SK-N-SH (cell line): ENCODE data around the gene KISS1R. TPM values are rescaled to one million over a fixed set of nuclear protein-coding genes. Genes with fewer than 3 reads are reported as not detected.
A peak's percentile ranks its signal among the peaks of the same experiment; 100 is the strongest.

Experiments
- CTCF ChIA-PET: fragments of 300-600, 350-600 bp; formaldehyde crosslinking; extraction: SDS; loops from one replicate; lab custom pipeline; 2021; lab: Yijun Ruan, JAX
- POLR2A ChIA-PET: fragments of 350-600 bp; sonication (Branson Sonifier 250); formaldehyde crosslinking; extraction: SDS; loops from one replicate; lab custom pipeline; 2020; ENCODE audit warnings: antibody characterized with exemption, inconsistent platforms; lab: Yijun Ruan, JAX
- DNase-seq: peaks from one replicate; pipeline ENCODE4 v3.0.0; 2012
- H2AFZ ChIP-seq: fragments of 200-600 bp; sonication (generic); 2 replicates; pipeline ENCODE4 v1.8.1; 2016; ENCODE audit warnings: antibody characterized with exemption, mild to moderate bottlenecking, low read depth
- H3F3A ChIP-seq: fragments of 200-600 bp; sonication (generic); replicated peaks from 2 replicates; pipeline ENCODE3; 2016; ENCODE audit warnings: antibody characterized with exemption, mild to moderate bottlenecking; ENCODE audit not compliant: insufficient read depth
- H3K27ac ChIP-seq, 2 experiments: fragments of 200-500 bp in 1 of 2; fragments of 200-600 bp in 1 of 2; sonication (Bioruptor generic) in 1 of 2; sonication (generic), shearing (Covaris generic) in 1 of 2; 2 replicates each; pipeline versions ENCODE4 v1.5.1 to v1.6.1; 2014 to 2016; ENCODE audit warnings: low read depth in 2 of 2, inconsistent platforms in 1 of 2, low read length in 1 of 2, mild to moderate bottlenecking in 1 of 2, mixed read lengths in 1 of 2
- H3K27me3 ChIP-seq: fragments of 200-600 bp; sonication (generic), shearing (Covaris generic); 2 replicates; pipeline ENCODE4 v1.6.1; 2016; ENCODE audit warnings: mixed run types; ENCODE audit not compliant: insufficient read depth
- H3K36me3 ChIP-seq, 2 experiments: fragments of 200-500 bp in 1 of 2; fragments of 200-600 bp in 1 of 2; sonication (Bioruptor generic) in 1 of 2; sonication (generic) in 1 of 2; replicated peaks in 1 of 2; 2 replicates each; pipeline versions ENCODE3 to v1.5.1; 2014 to 2016; ENCODE audit warnings: low read length in 1 of 2, mild to moderate bottlenecking in 1 of 2; ENCODE audit not compliant: insufficient read depth in 2 of 2, control insufficient read depth in 1 of 2
- H3K4me1 ChIP-seq, 2 experiments: fragments of 200-500 bp in 1 of 2; fragments of 200-600 bp in 1 of 2; sonication (Bioruptor generic) in 1 of 2; sonication (generic), shearing (Covaris generic) in 1 of 2; 2 replicates each; pipeline versions ENCODE4 v1.5.1 to v1.6.1; 2014 to 2016; ENCODE audit warnings: low read depth in 1 of 2, low read length in 1 of 2, mixed run types in 1 of 2; ENCODE audit not compliant: insufficient read depth in 2 of 2, control insufficient read depth in 1 of 2
- H3K4me2 ChIP-seq: fragments of 200-600 bp; sonication (generic), shearing (Covaris generic); 2 replicates; pipeline ENCODE4 v1.6.1; 2017; ENCODE audit warnings: mixed run types
- H3K4me3 ChIP-seq, 2 experiments: fragments of 200-500 bp in 1 of 2; fragments of 200-600 bp in 1 of 2; sonication (Bioruptor generic) in 1 of 2; sonication (generic), shearing (Covaris generic) in 1 of 2; 2 replicates each; pipeline versions ENCODE4 v1.5.1 to v1.8.1; 2014 to 2016; ENCODE audit warnings: low read depth in 2 of 2, inconsistent platforms in 1 of 2, low read length in 1 of 2, mild to moderate bottlenecking in 1 of 2, mixed read lengths in 1 of 2, moderate library complexity in 1 of 2
- H3K79me2 ChIP-seq: fragments of 200-600 bp; sonication (generic); 2 replicates; pipeline ENCODE4 v1.8.1; 2017; ENCODE audit warnings: mild to moderate bottlenecking; ENCODE audit not compliant: insufficient read depth
- H3K9ac ChIP-seq: fragments of 200-600 bp; sonication (generic); 2 replicates; pipeline ENCODE4 v1.6.1; 2017; ENCODE audit warnings: mixed run types
- H3K9me2 ChIP-seq: fragments of 200-600 bp; sonication (generic); 2 replicates; pipeline ENCODE4 v1.6.1; 2017; ENCODE audit warnings: mixed run types
- H3K9me3 ChIP-seq: fragments of 200-600 bp; sonication (generic); 2 replicates; pipeline ENCODE4 v1.6.1; 2017; ENCODE audit warnings: mixed run types, mild to moderate bottlenecking, moderate library complexity
- H4K20me1 ChIP-seq: fragments of 200-600 bp; sonication (generic); 2 replicates; pipeline ENCODE4 v1.6.1; 2017; ENCODE audit warnings: mild to moderate bottlenecking, mixed run types; ENCODE audit not compliant: insufficient read depth
- FOXJ3 ChIP-seq: sonication (generic); formaldehyde crosslinking; IDR thresholded peaks from 2 replicates; pipeline ENCODE4 v1.5.1; 2020; ENCODE audit warnings: mild to moderate bottlenecking, missing genetic modification reagents
- RAD21 ChIP-seq: IDR thresholded peaks from 2 replicates; pipeline ENCODE4 v1.6.1; 2012; ENCODE audit warnings: mild to moderate bottlenecking, low read length
- SMC3 ChIP-seq: IDR thresholded peaks from 2 replicates; pipeline ENCODE4 v1.6.1; 2012; ENCODE audit warnings: low read depth, low read length, improper control_type of control experiment
- WGBS: methylation state at CpG from one replicate; pipeline ENCODE4 v1.1.6; 2017; ENCODE audit warnings: low lambda C conversion rate; 5-methylcytosine and 5-hydroxymethylcytosine counted together
- polyA plus RNA-seq, 3 experiments: library from polyadenylated mRNA; depleted of rRNA; stranded (reverse); fragments of >200 nt; gene quantifications; 2 replicates each; pipeline ENCODE4 v1.2.3, GENCODE V29; 2012
- TF ChIP-seq, protein P1 (sequence below): fragments of 200-600 bp; sonication (generic); IDR thresholded peaks from 2 replicates; pipeline ENCODE4 v1.6.1; 2017; ENCODE audit warnings: antibody characterized with exemption, mild to moderate bottlenecking, moderate library complexity
- TF ChIP-seq, protein P2 (sequence below): IDR thresholded peaks from 2 replicates; pipeline ENCODE4 v1.4.0; 2012; ENCODE audit warnings: low read depth

KISS1R gene
- polyA plus RNA-seq (2012; rRNA removed) = not detected in 2 replicates
- polyA plus RNA-seq (2012; cell fraction: cytosol; rRNA removed) = 0.03 TPM in 1 of 2 replicates, not detected in the other
- polyA plus RNA-seq (2012; cell fraction: nucleus; rRNA removed) = 0.04 TPM in 1 of 2 replicates, not detected in the other

DNA sequence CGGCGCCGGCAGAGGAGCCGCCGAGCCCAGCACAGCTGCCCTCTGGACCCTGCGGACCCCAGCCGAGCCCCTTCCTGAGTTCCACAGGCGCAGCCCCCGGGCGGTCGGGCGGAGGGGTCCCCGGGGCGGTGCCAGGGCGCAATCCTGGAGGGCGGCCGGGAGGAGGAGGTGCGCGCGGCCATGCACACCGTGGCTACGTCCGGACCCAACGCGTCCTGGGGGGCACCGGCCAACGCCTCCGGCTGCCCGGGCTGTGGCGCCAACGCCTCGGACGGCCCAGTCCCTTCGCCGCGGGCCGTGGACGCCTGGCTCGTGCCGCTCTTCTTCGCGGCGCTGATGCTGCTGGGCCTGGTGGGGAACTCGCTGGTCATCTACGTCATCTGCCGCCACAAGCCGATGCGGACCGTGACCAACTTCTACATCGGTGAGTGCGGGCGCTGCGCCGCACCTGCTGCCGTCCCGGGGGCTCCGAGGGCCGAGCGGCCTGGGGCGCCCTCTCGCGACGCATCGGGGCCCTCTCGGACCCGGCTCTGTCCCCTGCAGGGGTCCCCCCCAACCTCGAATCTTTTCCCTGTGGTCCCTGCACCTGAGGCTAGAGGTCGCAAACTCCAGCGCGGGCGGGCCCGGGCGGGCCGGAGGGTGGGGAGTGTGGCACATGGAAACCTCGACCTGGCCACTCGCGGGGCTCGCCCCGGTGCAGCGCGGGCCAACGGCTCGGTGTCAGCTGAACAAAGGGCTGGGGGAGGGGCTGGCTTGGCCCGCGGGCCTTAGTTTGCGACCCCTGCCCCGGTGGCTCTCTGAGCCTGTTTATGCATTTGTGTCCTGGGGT, at the start of gene KISS1R:
Gene KISS1R (plus strand): TSS at position 11 of the 829 bp plus-strand sequence. CDS start 170 bp downstream, at position 181.
- ChIA-PET CTCF (interaction anchor here (0.5 to 11.2 kb wide), 8 partner anchors 10 to 338 kb away, joined by 3 to 161 read pairs (median 12); partner anchors contain the start of genes CFD and WDR18), POLR2A (no interaction called here)
- DNase-seq = peak; percentile 84
- peaks cover 25% of the 10 kb centered on the region for H3F3A ChIP-seq
- 2% methylated on average over 17 of the region's 87 CpGs for WGBS
- H3K4me2 ChIP-seq = peak within 1 kb of the TSS; percentile 63; the same call in 1 of the 2 replicates
- H3K27ac ChIP-seq = no peak within 1 kb of the TSS
- H4K20me1 ChIP-seq = no peaks in the 10 kb centered on the region
- H3K9me2 ChIP-seq = no peaks in the 10 kb centered on the region
- H2AFZ ChIP-seq = no peak within 1 kb of the TSS
- no peak within 1 kb of the TSS for H3K9ac ChIP-seq
- peaks cover 3% of the 10 kb centered on the region; the same call in 1 of the 2 replicates for H3K79me2 ChIP-seq
- H3K27me3 ChIP-seq = peaks cover 41% of the 10 kb centered on the region
- H3K4me1 ChIP-seq = peaks cover 0 to 15% of the 10 kb centered on the region in 2 experiments; a peak in 2 of 4 replicates
- H3K36me3 ChIP-seq = no peaks in the 10 kb centered on the region
- peak within 1 kb of the TSS; percentile 34 to 35; a peak in 3 of 4 replicates for H3K4me3 ChIP-seq
- H3K9me3 ChIP-seq = no peaks in the 10 kb centered on the region
- TF ChIP-seq RAD21 = peak; percentile 64
- TF ChIP-seq FOXJ3 (CRISPR knock-in tag) = no peak
- peak; percentile 43; the same call in 1 of the 2 replicates for TF ChIP-seq SMC3
- TF ChIP-seq, protein P1, sequence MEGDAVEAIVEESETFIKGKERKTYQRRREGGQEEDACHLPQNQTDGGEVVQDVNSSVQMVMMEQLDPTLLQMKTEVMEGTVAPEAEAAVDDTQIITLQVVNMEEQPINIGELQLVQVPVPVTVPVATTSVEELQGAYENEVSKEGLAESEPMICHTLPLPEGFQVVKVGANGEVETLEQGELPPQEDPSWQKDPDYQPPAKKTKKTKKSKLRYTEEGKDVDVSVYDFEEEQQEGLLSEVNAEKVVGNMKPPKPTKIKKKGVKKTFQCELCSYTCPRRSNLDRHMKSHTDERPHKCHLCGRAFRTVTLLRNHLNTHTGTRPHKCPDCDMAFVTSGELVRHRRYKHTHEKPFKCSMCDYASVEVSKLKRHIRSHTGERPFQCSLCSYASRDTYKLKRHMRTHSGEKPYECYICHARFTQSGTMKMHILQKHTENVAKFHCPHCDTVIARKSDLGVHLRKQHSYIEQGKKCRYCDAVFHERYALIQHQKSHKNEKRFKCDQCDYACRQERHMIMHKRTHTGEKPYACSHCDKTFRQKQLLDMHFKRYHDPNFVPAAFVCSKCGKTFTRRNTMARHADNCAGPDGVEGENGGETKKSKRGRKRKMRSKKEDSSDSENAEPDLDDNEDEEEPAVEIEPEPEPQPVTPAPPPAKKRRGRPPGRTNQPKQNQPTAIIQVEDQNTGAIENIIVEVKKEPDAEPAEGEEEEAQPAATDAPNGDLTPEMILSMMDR = peak; percentile 53
- TF ChIP-seq, all 33 proteins: peak for 3

DNA sequence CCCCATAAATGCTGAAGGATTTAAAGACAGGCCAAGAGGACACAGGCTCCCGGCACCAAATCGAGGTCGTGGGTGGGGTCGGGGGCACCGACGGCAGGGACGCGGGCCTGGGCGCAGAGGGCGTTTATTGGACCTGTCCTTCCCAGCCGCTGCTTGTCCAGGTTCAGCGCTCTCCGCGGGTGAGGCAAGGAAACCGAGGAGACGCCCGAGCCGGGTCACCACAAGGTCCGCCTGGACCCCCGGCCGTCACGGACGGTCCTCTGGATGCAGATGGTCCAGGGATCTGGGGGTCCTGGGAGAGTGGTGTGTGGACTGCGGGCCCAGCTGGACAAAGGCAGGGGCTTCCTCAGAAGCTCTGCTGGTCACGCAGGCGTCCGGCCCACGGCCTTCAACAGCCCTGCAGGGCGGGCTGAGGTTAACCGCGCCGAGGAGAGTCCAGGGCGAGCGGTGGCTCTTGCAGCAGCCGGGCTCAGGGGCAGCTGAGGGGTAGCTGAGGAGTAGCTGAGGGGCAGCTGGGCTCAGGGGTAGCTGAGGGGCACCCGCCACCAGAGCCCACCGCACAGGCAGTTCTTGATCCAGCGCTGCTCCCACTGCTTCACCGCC, 49.2 kb upstream of the KISS1R start:
- WGBS = 97% methylated on average over 26 of the region's 39 CpGs
- Histone ChIP-seq H3K4me3 (no peak overlapping the region), H4K20me1 (no peaks in the 10 kb centered on the region), H3K36me3 (peaks cover 0 to 27% of the 10 kb centered on the region in 2 experiments), H3F3A (peaks cover 24% of the 10 kb centered on the region), H3K9me3 (no peaks in the 10 kb centered on the region), H3K4me1 (peaks cover 4 to 16% of the 10 kb centered on the region in 2 experiments; a peak in 2 of 4 replicates), H3K27me3 (no peaks in the 10 kb centered on the region), H3K9ac (no peak overlapping the region), H3K9me2 (no peaks in the 10 kb centered on the region), H3K4me2 (no peak overlapping the region), H3K79me2 (no peaks in the 10 kb centered on the region), H2AFZ (no peak overlapping the region), H3K27ac (no peak overlapping the region)
- CTCF ChIA-PET = interaction anchor here (1.0 kb wide), 1 partner anchor 114 kb away, joined by 3 read pairs; no protein-coding TSS in a partner anchor
- POLR2A ChIA-PET = no interaction called here
- TF ChIP-seq, protein P2, sequence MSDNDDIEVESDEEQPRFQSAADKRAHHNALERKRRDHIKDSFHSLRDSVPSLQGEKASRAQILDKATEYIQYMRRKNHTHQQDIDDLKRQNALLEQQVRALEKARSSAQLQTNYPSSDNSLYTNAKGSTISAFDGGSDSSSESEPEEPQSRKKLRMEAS = no peak
- no peak for DNase-seq
